Prostate gland (tissue), 2 donors: ENCODE data around the gene PPP1R37.
A peak's percentile ranks its signal among the peaks of the same experiment; 100 is the strongest.

Experiments used
- POLR2AphosphoS5 ChIP-seq: sonication (generic); formaldehyde crosslinking; IDR thresholded peaks from one replicate; pipeline ENCODE4 v1.6.1; 2017; ENCODE audit warnings: antibody characterized with exemption
- TF ChIP-seq, protein P1 (sequence below), 4 experiments: fragments of 200-600 bp in 2 of 4; fragments of 450-650 bp in 2 of 4; sonication (generic) in 2 of 4; IDR thresholded peaks; 1 replicate in 3 of 4; 2 replicates in 1 of 4; pipeline ENCODE4 v1.5.1; 2016 to 2019; ENCODE audit warnings: antibody characterized with exemption in 4 of 4, mild to moderate bottlenecking in 2 of 4, moderate library complexity in 2 of 4

DNA sequence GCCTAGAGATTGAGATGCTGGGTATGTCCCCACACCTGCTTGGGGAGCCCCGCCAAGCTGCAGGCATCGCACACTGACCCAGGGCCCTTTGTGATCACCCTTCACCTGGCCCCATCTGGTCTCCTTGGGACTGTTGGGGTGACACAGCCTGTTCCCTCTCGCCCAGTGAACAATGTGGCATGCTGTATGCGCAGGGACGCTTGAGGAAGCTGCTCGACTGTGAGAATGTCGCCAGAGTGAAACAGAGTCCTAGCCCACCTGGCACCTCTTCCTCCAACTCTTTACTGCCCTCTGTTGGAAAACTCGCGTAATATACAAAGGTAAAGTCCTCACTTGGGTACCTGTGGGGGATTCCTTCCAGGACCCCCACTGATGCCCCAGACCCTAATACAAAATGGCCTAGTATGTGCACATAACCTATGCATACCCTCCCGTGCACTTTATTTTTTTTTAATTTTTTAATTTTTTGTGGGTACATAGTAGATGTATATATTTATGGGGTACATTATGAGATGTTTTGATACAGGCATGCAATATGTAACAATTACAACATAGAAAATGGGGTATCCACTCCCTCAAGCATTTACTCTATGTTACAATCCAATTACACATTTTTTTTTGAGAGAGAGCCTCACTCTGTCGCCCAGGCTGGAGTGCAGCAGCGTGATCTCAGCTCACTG lies 94.6 kb downstream of the PPP1R37 start:
- TF ChIP-seq, protein P1, sequence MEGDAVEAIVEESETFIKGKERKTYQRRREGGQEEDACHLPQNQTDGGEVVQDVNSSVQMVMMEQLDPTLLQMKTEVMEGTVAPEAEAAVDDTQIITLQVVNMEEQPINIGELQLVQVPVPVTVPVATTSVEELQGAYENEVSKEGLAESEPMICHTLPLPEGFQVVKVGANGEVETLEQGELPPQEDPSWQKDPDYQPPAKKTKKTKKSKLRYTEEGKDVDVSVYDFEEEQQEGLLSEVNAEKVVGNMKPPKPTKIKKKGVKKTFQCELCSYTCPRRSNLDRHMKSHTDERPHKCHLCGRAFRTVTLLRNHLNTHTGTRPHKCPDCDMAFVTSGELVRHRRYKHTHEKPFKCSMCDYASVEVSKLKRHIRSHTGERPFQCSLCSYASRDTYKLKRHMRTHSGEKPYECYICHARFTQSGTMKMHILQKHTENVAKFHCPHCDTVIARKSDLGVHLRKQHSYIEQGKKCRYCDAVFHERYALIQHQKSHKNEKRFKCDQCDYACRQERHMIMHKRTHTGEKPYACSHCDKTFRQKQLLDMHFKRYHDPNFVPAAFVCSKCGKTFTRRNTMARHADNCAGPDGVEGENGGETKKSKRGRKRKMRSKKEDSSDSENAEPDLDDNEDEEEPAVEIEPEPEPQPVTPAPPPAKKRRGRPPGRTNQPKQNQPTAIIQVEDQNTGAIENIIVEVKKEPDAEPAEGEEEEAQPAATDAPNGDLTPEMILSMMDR (IDR thresholded peaks at IDR 0.05) = peak in 3 of 4 experiments; percentile 37 to 49 (median 38)
- no peak for TF ChIP-seq POLR2AphosphoS5
